Thyroid gland (tissue), 4 donors: Measurements from ENCODE around the gene GGT5.
"Not testable (repeated sequence)": the region's sequence is repeated elsewhere in the genome, so short reads cannot be mapped to it uniquely, and the experiment has no call there.

ENCODE experiments used
- CTCF ChIP-seq, 6 experiments: fragments of 200-600 bp in 3 of 6; fragments of 450-650 bp in 3 of 6; sonication (generic) in 3 of 6; IDR thresholded peaks; one replicate each; pipeline ENCODE4 v1.5.1; 2016 to 2019; ENCODE audit warnings: antibody characterized with exemption in 6 of 6, mild to moderate bottlenecking in 2 of 6, inconsistent platforms in 1 of 6, moderate library complexity in 1 of 6
- POLR2A ChIP-seq, 2 donors: fragments of 450-650 bp; IDR thresholded peaks; one replicate each; pipeline ENCODE4 v1.6.1; 2017; ENCODE audit warnings: antibody characterized with exemption in 2 of 2, mild to moderate bottlenecking in 2 of 2, moderate library complexity in 1 of 2

DNA sequence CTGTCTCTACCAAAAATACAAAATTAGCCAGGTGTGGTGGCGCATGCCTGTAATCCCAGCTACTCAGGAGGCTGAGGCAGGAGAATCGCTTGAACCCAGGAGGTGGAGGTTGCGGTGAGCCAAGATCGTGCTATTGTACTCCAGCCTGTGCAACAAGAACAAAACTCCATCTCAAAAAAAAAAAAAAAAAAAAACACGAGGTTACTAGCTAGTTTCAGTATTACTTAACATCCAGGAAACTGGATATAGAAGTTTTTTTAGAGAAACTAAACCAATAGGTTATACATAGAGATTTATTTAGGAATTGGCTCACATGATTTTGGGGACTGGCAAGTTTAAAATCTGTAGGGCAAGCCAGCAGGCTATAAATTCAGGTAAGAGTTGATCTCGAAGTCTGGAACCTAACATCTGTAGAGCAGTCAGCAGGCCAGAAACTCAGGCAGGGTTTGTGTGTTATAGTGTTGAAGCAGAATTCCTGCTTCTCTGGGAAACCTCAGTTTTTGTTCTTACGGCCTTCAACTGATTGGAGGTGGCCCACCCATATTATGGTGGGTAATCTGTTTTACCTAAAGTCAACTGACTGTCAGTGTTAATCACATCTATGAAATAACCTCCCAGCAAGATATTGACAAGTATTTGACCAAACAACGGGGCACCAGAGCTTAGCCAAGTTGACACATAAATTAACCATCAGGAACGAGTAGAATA lies 3.7 kb downstream of the GGT5 start:
- not testable (repeated sequence) for TF ChIP-seq POLR2A, CTCF (IDR thresholded peaks at IDR 0.05)
